NCI-H2107 treated with DMSO at 0.1 percent for 48 hours (cell line): ENCODE data around the gene ARID5B.

Source experiments
- DNase-seq: peaks from one replicate; lab custom pipeline; 2025; ENCODE audit not compliant: unreplicated experiment; lab: John Stamatoyannopoulos, UW

The ARID5B gene

DNA sequence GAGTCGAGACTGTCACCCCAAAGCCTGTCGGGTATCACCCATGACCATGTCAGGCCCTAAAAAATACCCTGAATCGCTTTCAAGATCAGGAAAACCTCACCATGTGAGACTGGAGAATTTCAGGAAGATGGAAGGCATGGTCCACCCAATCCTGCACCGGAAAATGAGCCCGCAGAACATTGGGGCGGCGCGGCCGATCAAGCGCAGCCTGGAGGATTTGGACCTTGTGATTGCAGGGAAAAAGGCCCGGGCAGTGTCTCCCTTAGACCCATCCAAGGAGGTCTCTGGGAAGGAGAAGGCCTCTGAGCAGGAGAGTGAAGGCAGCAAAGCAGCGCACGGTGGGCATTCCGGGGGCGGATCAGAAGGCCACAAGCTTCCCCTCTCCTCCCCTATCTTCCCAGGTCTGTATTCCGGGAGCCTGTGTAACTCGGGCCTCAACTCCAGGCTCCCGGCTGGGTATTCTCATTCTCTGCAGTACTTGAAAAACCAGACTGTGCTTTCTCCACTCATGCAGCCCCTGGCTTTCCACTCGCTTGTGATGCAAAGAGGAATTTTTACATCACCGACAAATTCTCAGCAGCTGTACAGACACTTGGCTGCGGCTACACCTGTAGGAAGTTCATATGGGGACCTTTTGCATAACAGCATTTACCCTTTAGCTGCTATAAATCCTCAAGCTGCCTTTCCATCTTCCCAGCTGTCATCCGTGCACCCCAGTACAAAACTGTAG is 191.0 kb downstream of the ARID5B start:
- DNase-seq: no peak

DNA sequence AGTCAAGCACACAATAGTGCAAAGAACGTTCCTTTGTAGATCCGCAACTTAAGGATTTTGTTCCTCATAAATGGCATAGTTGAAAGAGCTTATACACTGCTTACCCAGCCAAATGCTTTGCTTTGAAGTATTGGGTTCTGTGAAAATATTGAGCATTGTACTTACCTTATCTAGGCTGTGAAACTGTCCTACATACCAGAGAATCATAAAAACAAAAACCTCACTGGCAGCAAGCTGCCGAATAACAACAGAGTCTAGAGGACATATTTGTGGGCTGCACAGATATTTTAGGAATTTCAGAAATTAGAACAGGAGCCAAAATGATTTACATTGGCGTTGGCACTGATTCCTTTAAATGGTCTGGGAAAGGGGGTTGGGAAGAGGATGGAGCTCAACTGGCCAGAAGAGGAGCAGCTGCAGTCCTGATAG is 192.4 kb downstream of the ARID5B start:
- no peak for DNase-seq

DNA sequence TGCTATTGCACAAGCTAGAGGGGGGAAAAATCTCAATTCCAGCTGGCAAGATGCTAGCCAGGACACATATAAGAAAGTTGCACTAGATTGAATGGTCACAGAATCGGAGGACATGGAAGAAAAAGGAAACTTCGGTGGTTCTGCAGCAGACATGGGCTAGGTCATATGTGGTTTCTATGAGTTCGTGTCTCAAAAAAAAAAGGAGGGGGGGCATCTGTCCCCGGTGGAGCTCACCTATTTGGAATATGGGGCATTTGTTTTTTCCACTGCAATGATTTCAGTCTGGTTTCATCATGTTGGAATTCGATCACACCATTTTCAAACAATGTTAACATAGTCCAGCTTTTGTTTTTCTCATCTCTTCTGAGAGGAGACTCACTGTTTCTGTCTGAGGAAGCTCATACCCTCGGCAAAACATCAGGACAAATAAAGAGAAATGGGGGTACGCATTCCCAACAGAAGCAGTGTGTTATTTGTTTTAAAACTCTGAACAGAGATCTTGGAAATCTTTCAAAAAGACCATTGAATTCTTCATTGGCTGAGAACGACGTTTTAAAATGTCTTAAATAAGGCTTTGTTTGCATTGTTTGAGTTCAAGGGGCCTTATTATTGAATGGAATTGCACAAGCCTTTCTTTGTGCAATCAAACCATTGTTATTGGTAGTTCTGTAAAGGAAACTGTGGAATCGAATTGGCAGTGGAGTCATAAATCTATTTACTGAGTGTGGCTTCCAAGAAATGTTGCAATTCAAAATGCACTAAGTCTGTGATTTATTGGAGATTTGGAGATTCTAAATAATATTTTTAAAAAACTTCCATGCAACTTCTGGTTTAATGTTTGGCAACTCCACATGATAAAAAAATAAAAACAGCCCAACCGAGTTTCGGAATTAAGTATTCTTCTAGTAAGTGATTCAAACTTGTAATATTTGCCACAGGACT is 194.0 kb downstream of the ARID5B start:
- DNase-seq: peak; percentile 48

DNA sequence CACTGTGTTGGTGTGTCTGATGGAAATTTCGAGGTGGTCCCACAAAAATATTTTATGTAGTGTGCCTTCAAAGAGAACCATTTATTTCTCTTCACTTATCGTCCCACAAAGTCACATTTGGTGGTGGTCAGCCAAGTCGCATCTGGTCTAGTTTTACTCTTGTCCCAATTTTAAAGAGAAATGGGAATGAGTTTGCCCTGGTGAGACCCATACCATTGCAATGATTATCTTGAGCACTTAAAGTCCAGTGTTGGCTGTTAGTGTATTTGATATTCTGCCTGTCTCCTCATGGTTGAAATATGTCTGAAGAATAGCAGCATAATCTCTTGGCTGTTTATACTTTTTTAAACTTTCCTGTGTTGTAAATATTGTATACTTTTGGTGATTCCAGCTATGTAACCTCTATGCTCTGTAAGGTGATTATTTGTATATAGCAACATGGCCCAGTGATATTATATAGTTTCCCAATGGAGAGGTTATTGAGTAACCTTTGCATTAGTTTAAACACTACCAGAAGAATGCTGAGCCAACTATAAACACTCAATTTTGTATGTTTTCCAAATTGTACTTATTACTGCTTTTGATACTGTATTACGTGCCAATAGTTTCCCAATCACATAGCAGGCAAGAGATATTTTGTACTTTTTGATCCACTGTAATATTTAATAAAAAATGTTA is 194.9 kb downstream of the ARID5B start:
- DNase-seq: no peak

DNA sequence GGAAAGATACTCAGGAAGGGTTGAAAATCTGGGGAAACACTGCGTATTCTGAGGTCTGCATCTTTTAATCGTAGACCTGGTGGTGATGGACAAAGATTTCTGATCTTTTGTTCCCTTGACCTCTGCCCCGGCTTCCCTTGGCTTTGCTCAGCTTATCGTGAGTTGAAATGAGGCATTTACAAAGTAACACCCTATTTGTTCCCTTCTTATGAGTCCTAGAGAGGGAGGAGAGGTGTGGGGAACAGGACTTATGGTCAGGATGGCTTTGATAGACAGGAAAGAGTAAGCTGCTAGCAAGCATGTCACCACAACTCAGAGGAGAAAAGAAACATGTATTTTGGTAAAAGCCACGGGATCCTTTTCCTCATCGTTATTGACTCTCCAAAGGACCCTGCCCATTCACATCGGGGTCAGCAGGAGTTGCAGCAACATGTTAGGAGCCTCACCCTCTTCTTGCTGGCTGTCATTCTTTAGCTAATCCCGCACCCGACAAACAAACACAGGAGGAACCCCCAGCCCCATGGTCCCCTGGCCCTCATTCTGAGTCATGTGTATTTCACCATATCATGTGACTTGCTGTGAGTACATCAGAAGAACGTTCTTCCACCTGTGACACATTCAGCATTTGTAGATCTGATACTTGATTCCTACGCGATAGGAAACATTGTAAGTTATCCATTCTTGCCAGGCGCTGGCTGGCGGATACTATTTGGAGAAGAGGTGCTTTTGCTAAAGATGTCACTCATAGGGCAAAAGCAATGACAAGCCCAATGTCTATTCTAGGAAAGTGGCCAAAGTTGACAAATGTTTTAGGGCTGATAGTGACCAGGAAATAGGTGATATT is 197.0 kb downstream of the ARID5B start:
- DNase-seq: no peak

DNA sequence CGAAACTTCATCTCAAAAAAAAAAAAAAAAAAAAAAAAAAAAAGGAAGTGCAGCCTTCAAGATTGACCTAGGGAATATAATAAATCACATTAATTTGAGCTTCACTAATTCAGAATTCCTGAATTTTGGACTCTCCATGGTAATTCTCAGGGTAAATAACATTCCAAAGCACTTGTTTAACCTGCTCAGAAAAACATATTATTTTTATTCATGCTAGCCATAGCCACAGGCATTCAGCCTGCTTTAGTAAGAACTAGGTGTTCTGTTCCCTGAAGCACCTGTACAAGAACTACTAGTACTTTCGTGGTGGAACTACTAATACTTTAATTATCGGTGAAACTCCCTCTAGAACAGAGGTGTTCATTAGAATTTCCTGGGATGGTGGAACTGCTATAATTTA is 197.8 kb downstream of the ARID5B start:
- DNase-seq: no peak

DNA sequence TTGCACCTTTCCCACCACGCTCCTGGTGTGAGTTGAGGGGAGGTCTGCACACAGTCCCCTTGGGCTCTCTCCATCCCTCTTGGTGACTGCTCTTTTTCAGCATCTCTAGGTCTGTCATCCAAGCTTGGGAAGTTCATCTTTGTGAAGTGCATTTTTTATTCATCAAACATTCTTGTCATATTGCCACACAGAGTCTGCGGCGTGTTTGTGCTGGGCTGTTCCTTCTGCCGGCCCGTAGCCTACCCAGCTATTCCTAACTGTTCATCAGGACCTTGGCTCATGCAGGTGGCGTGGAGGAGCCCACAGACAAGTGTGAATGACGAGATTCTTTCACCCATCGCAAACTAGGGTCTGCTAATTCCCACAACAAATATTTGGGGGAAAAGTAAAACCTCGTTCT is 202.4 kb downstream of the ARID5B start:
- DNase-seq: no peak

DNA sequence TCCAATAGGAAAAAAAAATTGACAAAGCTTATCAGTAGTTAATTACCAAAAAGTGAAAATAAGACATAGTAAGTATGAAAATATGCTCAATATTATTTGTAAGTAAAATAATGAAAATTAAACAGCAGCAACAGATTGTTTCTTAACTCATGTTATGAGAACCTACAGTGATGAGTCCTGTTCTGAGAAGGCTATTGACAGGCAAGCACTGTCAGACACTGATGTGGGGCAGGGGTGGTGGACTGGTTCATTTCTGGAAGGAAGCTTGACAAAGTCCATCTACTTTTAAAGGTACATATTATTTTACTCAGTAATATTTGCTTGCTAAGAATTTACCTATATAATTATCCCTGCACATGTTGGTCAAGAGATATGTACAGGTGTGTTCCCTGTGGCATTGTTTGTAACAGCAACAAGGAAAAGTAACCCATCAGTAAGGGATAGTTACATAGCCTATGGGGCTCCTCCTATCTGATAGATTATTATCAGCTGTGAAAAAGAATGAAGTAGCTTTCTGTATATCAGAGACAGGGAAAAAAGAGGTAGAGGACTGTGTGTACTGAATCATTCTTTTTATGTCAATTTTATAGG is 205.5 kb downstream of the ARID5B start:
- DNase-seq: no peak

DNA sequence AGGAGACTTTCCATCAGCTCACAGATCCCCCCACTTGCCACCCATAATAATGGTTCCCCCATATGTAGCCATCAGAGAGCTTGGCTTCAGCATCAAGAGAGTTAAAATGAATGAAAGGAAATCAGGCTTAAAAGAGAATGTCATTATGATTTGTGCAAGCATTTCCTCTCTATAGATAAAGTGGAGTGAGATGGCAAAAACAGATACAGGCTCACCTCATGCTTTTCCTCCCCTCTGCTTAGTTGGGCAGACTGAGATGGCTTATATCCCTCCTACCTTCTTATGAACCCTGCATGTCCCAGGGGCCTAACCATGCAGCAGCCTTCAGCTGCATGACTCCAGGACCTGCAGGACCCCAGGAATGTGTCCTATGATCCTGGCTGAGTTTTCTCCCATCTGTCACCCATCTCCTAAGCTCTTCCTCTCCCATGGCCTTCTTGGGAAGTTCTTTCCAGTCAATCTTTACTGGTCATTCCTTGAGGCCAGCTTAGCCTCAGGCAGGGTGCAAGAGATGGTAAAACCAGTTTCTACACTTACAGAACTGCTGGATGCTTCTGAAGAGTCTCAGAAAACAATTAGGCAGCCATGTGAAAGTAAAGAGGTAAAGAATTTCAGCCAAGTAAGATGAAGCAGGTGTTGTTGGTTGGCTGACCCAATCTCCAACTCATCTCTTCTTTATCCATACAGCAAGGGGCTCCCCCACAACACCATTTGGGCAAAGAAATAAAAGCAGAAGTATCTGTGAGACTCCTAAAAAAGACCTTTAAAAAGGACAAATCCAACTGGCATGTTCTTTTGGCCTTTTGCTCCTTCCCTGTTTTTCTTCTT is 207.5 kb downstream of the ARID5B start:
- no peak for DNase-seq

DNA sequence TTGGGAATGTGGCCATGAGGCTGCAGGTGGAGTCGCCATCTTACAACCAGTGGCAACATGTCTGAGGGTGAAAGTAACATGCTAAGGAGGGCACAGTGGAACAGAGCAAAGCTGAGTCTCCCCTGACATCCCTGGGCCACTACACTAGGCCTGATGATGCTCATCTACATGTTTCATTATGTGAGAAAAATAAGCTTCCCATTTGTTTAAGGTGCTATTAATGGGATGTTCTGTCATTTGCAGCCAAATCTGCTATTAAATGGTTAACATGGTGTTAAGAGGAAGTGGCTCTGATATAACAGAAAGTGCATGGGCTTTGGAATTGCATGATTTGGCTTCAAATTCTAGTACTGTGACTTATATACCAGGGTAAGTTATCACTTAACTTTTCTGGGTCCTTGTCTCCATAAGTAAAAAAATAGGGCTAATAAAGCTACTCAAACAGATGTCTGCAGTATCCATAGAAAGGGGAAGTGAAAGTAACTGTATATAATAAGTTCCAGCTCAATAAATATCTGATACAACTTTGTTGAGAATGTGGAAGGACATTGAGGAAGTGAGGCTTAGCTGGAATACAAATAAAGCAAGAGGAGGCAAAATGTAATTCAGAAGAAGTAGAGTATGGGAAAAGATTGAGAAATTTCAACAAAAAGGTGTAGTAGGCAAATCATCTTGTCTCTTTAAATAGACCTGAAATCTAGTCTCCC is 208.2 kb downstream of the ARID5B start:
- no peak for DNase-seq

DNA sequence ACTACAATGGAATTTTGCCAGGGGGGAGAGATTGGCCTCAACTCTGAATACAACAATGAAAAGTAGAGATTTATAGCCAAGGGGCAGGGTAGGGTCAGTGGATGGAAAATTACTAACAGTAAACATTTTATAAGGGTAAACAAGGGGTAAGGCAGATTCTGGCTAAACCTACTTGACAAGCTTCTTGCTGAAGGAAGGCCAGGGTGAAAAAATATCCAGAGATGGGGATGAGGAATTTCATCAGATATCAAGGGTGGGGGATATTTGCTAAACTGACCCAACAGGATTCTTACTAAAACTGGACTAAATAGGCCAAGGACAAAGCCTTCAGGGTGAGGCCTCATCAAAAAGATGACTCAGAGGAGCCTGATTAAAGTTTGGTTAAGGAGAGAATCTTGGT is 210.8 kb downstream of the ARID5B start:
- DNase-seq: no peak

DNA sequence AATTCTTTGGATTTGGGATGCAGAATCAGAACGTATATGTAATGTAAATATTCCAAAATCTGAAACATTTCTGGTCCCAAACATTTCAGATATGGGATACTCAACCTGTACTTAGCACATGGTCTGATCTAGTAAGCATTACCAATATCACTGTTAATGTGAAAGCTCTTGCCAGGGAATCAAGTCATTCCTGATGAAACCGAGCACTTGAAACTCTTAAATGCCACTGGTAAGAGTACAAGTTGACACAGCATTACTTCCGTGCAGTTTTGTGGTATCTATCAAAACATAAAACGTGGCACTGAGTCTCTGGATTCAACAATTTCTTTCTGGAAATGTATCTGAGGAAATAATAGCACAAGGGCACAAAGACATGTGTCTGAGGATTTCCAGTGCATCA is 211.5 kb downstream of the ARID5B start:
- DNase-seq: no peak

DNA sequence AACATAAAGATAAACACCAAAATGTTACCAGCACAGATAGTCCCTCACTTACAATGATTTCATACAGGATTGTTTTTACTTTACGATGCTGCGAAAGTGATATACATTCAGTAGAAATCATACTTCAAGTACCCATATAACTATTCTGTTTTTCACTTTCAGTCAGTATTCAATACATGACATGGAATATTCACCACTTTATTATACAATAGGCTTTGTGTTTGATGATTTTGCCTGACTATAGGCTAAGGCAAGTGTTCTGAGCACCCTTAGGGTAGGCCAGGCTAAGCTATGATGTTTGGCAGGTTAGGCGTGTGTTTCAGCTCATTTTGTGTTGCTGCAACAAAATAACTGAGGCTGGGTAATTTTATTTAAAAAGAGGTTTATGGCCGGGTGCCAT is 212.2 kb downstream of the ARID5B start:
- no peak for DNase-seq

DNA sequence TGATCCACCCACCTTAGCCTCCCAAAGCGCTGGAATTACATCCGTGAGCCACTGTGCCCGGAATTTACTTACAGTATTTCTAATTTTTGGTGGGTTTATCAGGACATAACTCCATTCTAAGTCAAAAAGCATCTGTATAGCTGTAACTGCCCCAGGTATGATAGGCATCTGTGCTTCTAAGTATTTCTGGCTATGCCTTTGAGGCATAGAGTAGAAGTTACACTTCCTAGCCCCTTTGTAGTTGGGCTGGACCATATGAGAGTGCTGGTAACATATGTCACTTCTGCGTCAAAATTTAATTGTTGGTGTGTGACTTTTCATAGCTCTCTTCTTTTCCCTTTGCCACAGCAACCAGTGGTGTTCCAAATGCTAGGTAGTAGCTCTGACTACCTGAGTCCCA is 213.8 kb downstream of the ARID5B start:
- DNase-seq: no peak

DNA sequence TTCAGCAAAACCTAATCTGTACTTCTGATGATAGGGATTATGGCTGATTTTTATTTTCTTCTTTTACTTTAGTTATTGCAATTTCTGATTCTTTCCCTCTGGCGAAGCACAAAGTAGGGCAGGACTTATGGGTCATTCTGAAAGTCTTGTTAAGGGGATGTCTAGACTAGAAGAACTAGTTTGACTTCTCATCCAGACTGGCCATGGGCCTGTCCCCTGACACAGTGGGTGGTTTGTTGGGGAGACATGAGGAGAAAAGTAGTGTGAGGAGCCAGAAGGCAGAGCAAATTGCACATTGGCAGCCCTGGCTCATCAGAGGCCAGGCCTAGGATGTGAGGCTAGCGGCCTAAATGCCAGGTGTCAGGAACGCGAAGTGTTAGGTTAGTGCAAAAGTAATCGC is 214.3 kb downstream of the ARID5B start:
- DNase-seq: no peak

DNA sequence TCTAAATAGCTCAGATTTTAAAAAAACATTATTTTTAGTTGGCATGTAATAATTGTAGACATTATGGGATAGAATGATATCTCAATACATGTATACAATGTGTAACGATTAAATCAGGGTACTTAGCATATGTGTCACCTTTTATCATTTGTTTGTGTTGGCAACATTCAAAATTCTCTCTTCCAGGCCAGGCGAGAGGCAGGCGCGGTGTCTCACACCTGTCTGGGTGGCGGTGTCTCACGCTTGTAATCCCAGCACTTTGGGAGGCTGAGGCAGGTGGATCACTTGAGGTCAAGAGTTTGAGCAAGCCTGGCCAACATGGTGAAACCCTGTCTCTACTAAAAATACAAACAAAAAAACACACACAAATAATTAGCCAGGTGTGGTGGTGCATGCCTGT is 215.4 kb downstream of the ARID5B start:
- peak; percentile 11 for DNase-seq

DNA sequence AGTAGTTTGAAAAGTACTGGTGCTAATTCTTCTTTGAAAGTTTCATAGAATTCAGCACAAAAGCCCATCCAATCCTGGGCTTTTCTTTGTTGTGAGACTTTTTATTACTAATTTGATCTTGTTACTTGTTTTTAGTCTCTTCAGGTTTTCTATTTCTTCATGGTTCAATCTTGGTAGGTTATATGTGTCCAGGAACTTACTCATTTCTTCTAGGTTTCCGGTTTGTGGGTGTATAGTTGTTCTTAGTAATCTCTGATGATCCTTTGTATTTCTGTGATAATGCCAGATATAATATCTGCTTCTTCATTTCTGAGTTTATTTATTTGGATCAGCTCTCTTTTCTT is 219.7 kb downstream of the ARID5B start:
- no peak for DNase-seq

DNA sequence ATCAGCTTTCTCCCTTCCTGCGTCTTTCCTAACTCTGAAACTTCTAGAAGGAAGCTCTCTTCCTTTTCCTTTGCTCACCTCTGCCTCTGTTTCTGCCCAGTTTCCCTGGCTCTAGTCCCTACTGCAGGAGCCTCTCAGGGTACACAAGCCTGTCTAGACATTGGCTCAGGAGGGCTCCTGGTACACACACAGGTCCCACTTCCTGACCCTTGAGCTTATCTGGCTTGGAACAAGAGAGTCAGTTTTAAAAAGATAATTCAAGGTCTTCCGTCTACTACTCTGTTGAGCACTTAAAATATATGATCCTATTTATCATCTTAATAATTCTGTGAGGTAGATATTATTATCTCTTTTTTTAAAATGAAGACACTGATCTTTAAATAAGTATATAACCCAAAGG is 226.5 kb downstream of the ARID5B start:
- no peak for DNase-seq

DNA sequence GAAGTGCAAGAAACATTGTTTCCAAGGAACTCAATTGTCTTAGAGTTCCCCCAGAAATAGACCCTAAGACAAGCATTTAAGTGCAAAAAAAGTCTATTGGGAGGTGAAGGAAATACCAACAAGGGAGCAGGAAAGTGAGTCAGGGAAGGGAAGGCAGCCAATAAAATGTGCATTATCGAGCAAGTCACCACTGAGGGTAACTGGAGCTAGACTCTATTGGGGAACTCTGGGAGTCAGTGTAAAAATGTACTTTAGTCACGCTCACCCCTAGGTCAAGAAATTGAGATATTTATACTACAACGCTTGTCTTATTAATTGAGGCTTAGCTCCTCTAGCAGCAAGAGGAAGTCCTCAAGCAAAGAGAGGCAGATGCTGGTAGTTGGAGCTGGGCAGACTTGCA is 229.4 kb downstream of the ARID5B start:
- no peak for DNase-seq
